ENCODE data around the gene KCTD6. TPM values are rescaled to one million over a fixed set of nuclear protein-coding genes. Genes with fewer than 3 reads are reported as not detected.

KCTD6 gene
- polyA plus RNA-seq, 1 experiment: 13.7 TPM

GRCh38 chr3:58488967-58489366 is 2.9 kb upstream of the KCTD6 start:
- peak overlapping the region; percentile 2 for H3K27ac ChIP-seq (ENCODE audit: low read depth, low read length)
- H3K27me3 ChIP-seq (ENCODE audit: control insufficient read depth, insufficient read depth, low read length): no peaks in the 10 kb centered on the region
- ChIA-PET POLR2A (no interaction called here), CTCF (no interaction called here)
- no peaks in the 10 kb centered on the region for H3K9me3 ChIP-seq (ENCODE audit: control insufficient read depth, insufficient read depth, low read length)
- no peak for TF ChIP-seq CTCF (IDR thresholded peaks at IDR 0.05; ENCODE audit: low read depth, low read length)
- no peak overlapping the region for H3K4me3 ChIP-seq (ENCODE audit: low read depth, low read length)
- no peak for DNase-seq (ENCODE audit: low read depth, low spot score)

- H3K27me3 ChIP-seq (ENCODE audit: control insufficient read depth, insufficient read depth, low read length): no peaks in the 10 kb centered on the region
- no peak for DNase-seq (ENCODE audit: low read depth, low spot score)
- ChIA-PET CTCF (interaction anchor here (0.6 to 2.7 kb wide), 20 partner anchors 9 to 1556 kb away, joined by 3 to 18 read pairs (median 4); partner anchors contain the start of genes ACOX2, HTD2 and RPP14), POLR2A (interaction anchor here (0.5 to 1.0 kb wide), 4 partner anchors 7 to 192 kb away, joined by 4 to 6 read pairs (median 4); partner anchors contain the start of genes HTD2 and RPP14)
- no peak overlapping the region for H3K27ac ChIP-seq (ENCODE audit: low read depth, low read length)
- no peaks in the 10 kb centered on the region for H3K9me3 ChIP-seq (ENCODE audit: control insufficient read depth, insufficient read depth, low read length)
- TF ChIP-seq CTCF (IDR thresholded peaks at IDR 0.05; ENCODE audit: low read depth, low read length): no peak
- peak overlapping the region; percentile 50 for H3K4me3 ChIP-seq (ENCODE audit: low read depth, low read length)
These were observed 915 bp upstream of the KCTD6 start for GRCh38 chr3:58490860-58491501.

GRCh38 chr3:58492494-58492905 is 604 bp downstream of the KCTD6 start:
- no peaks in the 10 kb centered on the region for H3K9me3 ChIP-seq (ENCODE audit: control insufficient read depth, insufficient read depth, low read length)
- DNase-seq (ENCODE audit: low read depth, low spot score): no peak
- peak overlapping the region; percentile 84 for H3K4me3 ChIP-seq (ENCODE audit: low read depth, low read length)
- ChIA-PET CTCF (interaction anchor here (0.6 to 2.7 kb wide), 18 partner anchors 10 to 187 kb away, joined by 3 to 16 read pairs (median 4); partner anchors contain the start of genes HTD2 and RPP14), POLR2A (no interaction called here)
- TF ChIP-seq CTCF (IDR thresholded peaks at IDR 0.05; ENCODE audit: low read depth, low read length): no peak
- no peak overlapping the region for H3K27ac ChIP-seq (ENCODE audit: low read depth, low read length)
- H3K27me3 ChIP-seq (ENCODE audit: control insufficient read depth, insufficient read depth, low read length): no peaks in the 10 kb centered on the region

- peak; percentile 25; the same call in 1 of the 2 replicates for TF ChIP-seq CTCF (IDR thresholded peaks at IDR 0.05; ENCODE audit: low read depth, low read length)
- no peaks in the 10 kb centered on the region for H3K9me3 ChIP-seq (ENCODE audit: control insufficient read depth, insufficient read depth, low read length)
- ChIA-PET POLR2A (no interaction called here), CTCF (interaction anchor here (0.9 to 2.5 kb wide), 6 partner anchors 30 to 136 kb away, joined by 3 to 8 read pairs (median 4); no protein-coding TSS in a partner anchor)
- DNase-seq (ENCODE audit: low read depth, low spot score): no peak
- no peak overlapping the region for H3K27ac ChIP-seq (ENCODE audit: low read depth, low read length)
- H3K27me3 ChIP-seq (ENCODE audit: control insufficient read depth, insufficient read depth, low read length): no peaks in the 10 kb centered on the region
- no peak overlapping the region for H3K4me3 ChIP-seq (ENCODE audit: low read depth, low read length)
These were observed 2.2 kb downstream of the KCTD6 start for GRCh38 chr3:58494107-58494506.

GRCh38 chr3:58495101-58495500 is 3.2 kb downstream of the KCTD6 start:
- TF ChIP-seq CTCF (IDR thresholded peaks at IDR 0.05; ENCODE audit: low read depth, low read length): no peak
- Histone ChIP-seq H3K27ac (ENCODE audit: low read depth, low read length) (no peak overlapping the region), H3K27me3 (ENCODE audit: control insufficient read depth, insufficient read depth, low read length) (no peaks in the 10 kb centered on the region), H3K9me3 (ENCODE audit: control insufficient read depth, insufficient read depth, low read length) (no peaks in the 10 kb centered on the region), H3K4me3 (ENCODE audit: low read depth, low read length) (no peak overlapping the region)
- ChIA-PET POLR2A (no interaction called here), CTCF (interaction anchor here (0.6 to 3.1 kb wide), 8 partner anchors 31 to 165 kb away, joined by 3 to 12 read pairs (median 3); no protein-coding TSS in a partner anchor)
- no peak for DNase-seq (ENCODE audit: low read depth, low spot score)
